HTERT RPE-1 (cell line): ENCODE results near the gene MTPN.

Experiments
- in situ Hi-C: fragments of 300-500 bp; cut with MboI; formaldehyde crosslinking; loops from 4 replicates; pipeline ENCODE4 v1.14.3; 2020; ENCODE audit warnings: low sequenced_read_pairs

Gene MTPN

GRCh38 chr7:135977007-135977741, at the start of gene MTPN:
MTPN (minus strand) TSS chr7:135977359; CDS start chr7:135977100, 259 bp downstream.
- in situ Hi-C loops = no loop called here

- in situ Hi-C loops = no loop called here
Observed at GRCh38 chr7:136026209-136026608, 49.0 kb upstream of the MTPN start.

GRCh38 chr7:136023134-136023869, 46.1 kb upstream of the MTPN start:
- in situ Hi-C loops = no loop called here

- in situ Hi-C loops = no loop called here
Observed at GRCh38 chr7:136020556-136020955, 43.4 kb upstream of the MTPN start.

GRCh38 chr7:136018104-136018503, 40.9 kb upstream of the MTPN start:
- in situ Hi-C loops = no loop called here

- in situ Hi-C loops = no loop called here
Observed at GRCh38 chr7:136016649-136017395, 39.7 kb upstream of the MTPN start.

- in situ Hi-C loops = no loop called here
Observed at GRCh38 chr7:136015638-136016037, 38.5 kb upstream of the MTPN start.

- in situ Hi-C loops = no loop called here
Observed at GRCh38 chr7:136014659-136015058, 37.5 kb upstream of the MTPN start.

- in situ Hi-C loops = no loop called here
Observed at GRCh38 chr7:136012238-136012637, 35.1 kb upstream of the MTPN start.

GRCh38 chr7:136009488-136010079, 32.4 kb upstream of the MTPN start:
- in situ Hi-C loops = no loop called here

GRCh38 chr7:136006208-136006607, 29.0 kb upstream of the MTPN start:
- in situ Hi-C loops = no loop called here

GRCh38 chr7:136004083-136004482, 26.9 kb upstream of the MTPN start:
- in situ Hi-C loops = no loop called here

- in situ Hi-C loops = no loop called here
Observed at GRCh38 chr7:136002802-136003201, 25.6 kb upstream of the MTPN start.

GRCh38 chr7:136000288-136000913, 23.2 kb upstream of the MTPN start:
- in situ Hi-C loops = no loop called here

- in situ Hi-C loops = no loop called here
Observed at GRCh38 chr7:135998081-135998480, 20.9 kb upstream of the MTPN start.

GRCh38 chr7:135995748-135996147, 18.6 kb upstream of the MTPN start:
- in situ Hi-C loops = no loop called here

GRCh38 chr7:135994466-135995205, 17.5 kb upstream of the MTPN start:
- in situ Hi-C loops = no loop called here

GRCh38 chr7:135993950-135994349, 16.8 kb upstream of the MTPN start:
- in situ Hi-C loops = no loop called here

GRCh38 chr7:135991906-135992305, 14.7 kb upstream of the MTPN start:
- in situ Hi-C loops = no loop called here

GRCh38 chr7:135991322-135991721, 14.2 kb upstream of the MTPN start:
- in situ Hi-C loops = no loop called here
